ENCODE data around the gene GRK5. TPM values are rescaled to one million over a fixed set of nuclear protein-coding genes. Genes with fewer than 3 reads are reported as not detected.

Gene GRK5
- total RNA-seq, 3 donors from 2014 or later (not counting 1 experiment from before 2014, with no cell fraction given), result 37.6 to 54.3 (median 47.9) TPM

DNA sequence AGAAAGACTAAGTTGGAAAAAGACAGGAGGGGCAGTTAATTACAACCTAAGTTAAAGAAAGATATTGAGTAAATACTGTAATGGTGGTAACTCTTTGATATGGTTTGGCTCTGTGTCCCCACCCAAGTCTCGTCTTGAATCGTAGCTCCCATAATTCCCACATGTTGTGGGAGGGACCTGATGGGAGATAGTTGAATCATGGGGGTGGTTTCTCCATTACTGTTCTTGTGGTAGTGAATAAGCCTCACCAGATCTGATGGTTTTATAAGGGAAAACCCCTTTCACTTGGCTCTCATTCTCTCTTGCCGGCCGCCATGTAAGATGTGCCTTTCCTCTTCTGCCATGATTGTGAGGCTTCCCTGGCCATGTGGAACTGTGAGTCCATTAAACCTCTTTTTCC lies 143.8 kb downstream of the GRK5 start:
- DNase-seq (no peak), ATAC-seq (no peak)
- Histone ChIP-seq H3K4me1 (ENCODE audit: control insufficient read depth, insufficient read depth, low read length) (no peaks in the 10 kb centered on the region), H3K9me3 (ENCODE audit: control insufficient read depth, insufficient read depth, low read length) (peaks cover 14% of the 10 kb centered on the region), H3K27ac (ENCODE audit: low read length) (no peak overlapping the region), H3K4me3 (ENCODE audit: low read length) (no peak overlapping the region), H3K36me3 (ENCODE audit: control insufficient read depth, insufficient read depth, low read length) (no peaks in the 10 kb centered on the region), H3K27me3 (ENCODE audit: control insufficient read depth, insufficient read depth, low read length) (no peaks in the 10 kb centered on the region)
- H3K9me3 Mint-ChIP-seq, result peaks cover 4 to 6% of the 10 kb centered on the region in 2 donors
- TF ChIP-seq CTCF (IDR thresholded peaks at IDR 0.05), result no peak
- 98% methylated on average over 4 of the region's 4 CpGs for WGBS (ENCODE audit: insufficient coverage)
- no peak overlapping the region for H3K4me3 Mint-ChIP-seq
- intact Hi-C loops (cut with micrococcal nuclease), result no loop called here
- H3K27me3 Mint-ChIP-seq (ENCODE audit: low read depth in 2 of 2), result no peaks in the 10 kb centered on the region
- H3K4me1 Mint-ChIP-seq, result peaks cover 17 to 23% of the 10 kb centered on the region in 2 donors
- no peak overlapping the region for H3K27ac Mint-ChIP-seq
- peaks cover 7% of the 10 kb centered on the region for H3K36me3 Mint-ChIP-seq

DNA sequence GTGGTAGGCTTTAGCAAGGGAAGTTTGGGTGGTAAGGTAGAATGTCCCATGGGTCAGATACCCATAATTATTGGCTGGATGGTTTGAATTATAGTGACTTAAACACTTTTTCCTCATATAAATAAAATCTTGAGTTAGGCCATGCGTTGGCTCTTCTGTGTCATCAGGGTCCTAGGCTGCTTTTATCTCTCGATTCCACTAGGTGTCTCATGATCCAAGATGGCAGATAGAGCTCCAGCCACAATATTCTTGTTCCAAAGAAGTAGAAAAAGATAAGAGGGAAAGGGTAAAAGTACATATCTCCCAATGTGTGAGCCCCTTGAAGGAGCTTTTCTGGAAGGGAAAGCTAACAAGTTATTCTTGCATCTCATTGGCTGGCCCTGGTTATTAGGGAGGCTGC lies 144.7 kb downstream of the GRK5 start:
- no peak overlapping the region for H3K27ac Mint-ChIP-seq
- H3K9me3 Mint-ChIP-seq, result peaks cover 4 to 8% of the 10 kb centered on the region in 2 donors
- Histone ChIP-seq H3K36me3 (ENCODE audit: control insufficient read depth, insufficient read depth, low read length) (no peaks in the 10 kb centered on the region), H3K27ac (ENCODE audit: low read length) (no peak overlapping the region), H3K27me3 (ENCODE audit: control insufficient read depth, insufficient read depth, low read length) (no peaks in the 10 kb centered on the region), H3K4me1 (ENCODE audit: control insufficient read depth, insufficient read depth, low read length) (no peaks in the 10 kb centered on the region), H3K9me3 (ENCODE audit: control insufficient read depth, insufficient read depth, low read length) (peaks cover 22% of the 10 kb centered on the region), H3K4me3 (ENCODE audit: low read length) (no peak overlapping the region)
- DNase-seq, result no peak
- H3K4me1 Mint-ChIP-seq, result peaks cover 21 to 25% of the 10 kb centered on the region in 2 donors
- H3K36me3 Mint-ChIP-seq, result peaks cover 15% of the 10 kb centered on the region
- H3K27me3 Mint-ChIP-seq (ENCODE audit: low read depth in 2 of 2), result no peaks in the 10 kb centered on the region
- no peak for TF ChIP-seq CTCF (IDR thresholded peaks at IDR 0.05)
- H3K4me3 Mint-ChIP-seq, result no peak overlapping the region
- WGBS (ENCODE audit: insufficient coverage), result 100% methylated on average over 2 of the region's 2 CpGs
- ATAC-seq, result no peak
- intact Hi-C loops (cut with micrococcal nuclease), result no loop called here

DNA sequence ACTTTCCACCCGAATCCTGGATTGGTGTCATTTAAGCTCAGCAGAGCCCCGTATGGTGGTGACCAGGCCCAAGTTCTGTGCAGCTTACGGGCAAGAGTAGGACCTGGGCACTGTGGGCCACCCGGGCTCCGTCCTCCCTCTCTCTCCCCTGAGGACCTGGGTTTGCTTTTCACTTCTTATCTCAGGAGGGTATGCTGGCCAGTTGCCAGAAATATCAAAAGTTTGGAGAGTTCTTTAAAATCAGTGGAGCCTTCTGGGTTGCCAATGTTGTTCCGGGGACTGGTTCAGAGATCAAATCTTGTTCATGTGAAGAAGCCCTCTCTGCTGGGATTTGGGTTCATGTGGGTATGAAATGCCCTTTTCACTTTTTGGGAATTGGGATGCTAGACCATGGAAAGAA lies 145.4 kb downstream of the GRK5 start:
- no peak overlapping the region for H3K4me3 Mint-ChIP-seq
- H3K27ac Mint-ChIP-seq, result peak overlapping the region in 1 of 2 donors; percentile 50
- Histone ChIP-seq H3K27me3 (ENCODE audit: control insufficient read depth, insufficient read depth, low read length) (no peaks in the 10 kb centered on the region), H3K4me3 (ENCODE audit: low read length) (no peak overlapping the region), H3K27ac (ENCODE audit: low read length) (no peak overlapping the region), H3K9me3 (ENCODE audit: control insufficient read depth, insufficient read depth, low read length) (peaks cover 22% of the 10 kb centered on the region), H3K4me1 (ENCODE audit: control insufficient read depth, insufficient read depth, low read length) (no peaks in the 10 kb centered on the region), H3K36me3 (ENCODE audit: control insufficient read depth, insufficient read depth, low read length) (no peaks in the 10 kb centered on the region)
- intact Hi-C loops (cut with micrococcal nuclease), result no loop called here
- WGBS (ENCODE audit: insufficient coverage), result over 99% methylated on average over 6 of the region's 6 CpGs
- DNase-seq, result no peak
- peaks cover 4 to 8% of the 10 kb centered on the region in 2 donors for H3K9me3 Mint-ChIP-seq
- no peak for ATAC-seq
- H3K4me1 Mint-ChIP-seq, result peaks cover 17 to 26% of the 10 kb centered on the region in 2 donors
- H3K36me3 Mint-ChIP-seq, result peaks cover 15% of the 10 kb centered on the region
- no peaks in the 10 kb centered on the region for H3K27me3 Mint-ChIP-seq (ENCODE audit: low read depth in 2 of 2)
- TF ChIP-seq CTCF (IDR thresholded peaks at IDR 0.05), result no peak

GRCh38 chr10:119353421-119353820 lies 146.1 kb downstream of the GRK5 start:
- Mint-ChIP-seq H3K9me3 (peaks cover 4 to 8% of the 10 kb centered on the region in 2 donors), H3K4me3 (no peak overlapping the region), H3K4me1 (peaks cover 13 to 21% of the 10 kb centered on the region in 2 donors), H3K27me3 (ENCODE audit: low read depth in 2 of 2) (no peaks in the 10 kb centered on the region), H3K36me3 (peaks cover 15% of the 10 kb centered on the region), H3K27ac (peak overlapping the region in 1 of 2 donors; percentile 50)
- Histone ChIP-seq H3K36me3 (ENCODE audit: control insufficient read depth, insufficient read depth, low read length) (no peaks in the 10 kb centered on the region), H3K4me1 (ENCODE audit: control insufficient read depth, insufficient read depth, low read length) (no peaks in the 10 kb centered on the region), H3K4me3 (ENCODE audit: low read length) (no peak overlapping the region), H3K27ac (ENCODE audit: low read length) (no peak overlapping the region), H3K27me3 (ENCODE audit: control insufficient read depth, insufficient read depth, low read length) (no peaks in the 10 kb centered on the region), H3K9me3 (ENCODE audit: control insufficient read depth, insufficient read depth, low read length) (peaks cover 22% of the 10 kb centered on the region)
- ATAC-seq (no peak), DNase-seq (no peak)
- 95% methylated on average over 2 of the region's 2 CpGs for WGBS (ENCODE audit: insufficient coverage)
- intact Hi-C loops (cut with micrococcal nuclease), result no loop called here
- TF ChIP-seq CTCF (IDR thresholded peaks at IDR 0.05), result no peak

Measured in natural killer cell (primary cell).